ENCODE measurements around the gene LIN54.

GRCh38 chr4:82969414-82969813 is 41.2 kb downstream of the LIN54 start:
- TF ChIP-seq ATF6 (CRISPR knock-in tag; IDR thresholded peaks at IDR 0.05) (no peak), OVOL2 (CRISPR knock-in tag; IDR thresholded peaks at IDR 0.05; ENCODE audit: borderline replicate concordance) (no peak), HMGXB4 (CRISPR knock-in tag; IDR thresholded peaks at IDR 0.05) (no peak), CTCF (IDR thresholded peaks at IDR 0.05) (no peak), ATF1 (CRISPR knock-in tag; IDR thresholded peaks at IDR 0.05) (no peak), KAT7 (CRISPR knock-in tag; IDR thresholded peaks at IDR 0.05; ENCODE audit: borderline replicate concordance) (no peak), CREB1 (CRISPR knock-in tag; IDR thresholded peaks at IDR 0.05) (no peak), AFF4 (CRISPR knock-in tag; IDR thresholded peaks at IDR 0.05; ENCODE audit: borderline replicate concordance) (no peak), NFE2L1 (CRISPR knock-in tag; IDR thresholded peaks at IDR 0.05) (no peak), MAX (CRISPR knock-in tag; IDR thresholded peaks at IDR 0.05) (no peak), E2F4 (CRISPR knock-in tag; IDR thresholded peaks at IDR 0.05; ENCODE audit: borderline replicate concordance, low read depth) (no peak), NFYB (CRISPR knock-in tag; conservative IDR thresholded peaks at IDR 0.05; ENCODE audit: low read depth) (no peak)
